ENCODE results near the gene ANKHD1. TPM values are rescaled to one million over a fixed set of nuclear protein-coding genes. Genes with fewer than 3 reads are reported as not detected.

The ANKHD1 gene
- total RNA-seq, 3 donors from 2014 or later (not counting 1 experiment from before 2014, with no cell fraction given): 225 to 239 (median 230) TPM

- DNase-seq (no peak), ATAC-seq (no peak)
- Mint-ChIP-seq H3K27me3 (ENCODE audit: low read depth in 2 of 2) (no peaks in the 10 kb centered on the region), H3K27ac (no peak overlapping the region), H3K4me1 (peaks cover 5 to 6% of the 10 kb centered on the region in 2 donors), H3K4me3 (no peak overlapping the region), H3K9me3 (no peaks in the 10 kb centered on the region), H3K36me3 (no peaks in the 10 kb centered on the region)
- intact Hi-C loops (cut with micrococcal nuclease): no loop called here
- Histone ChIP-seq H3K36me3 (ENCODE audit: control insufficient read depth, insufficient read depth, low read length) (no peaks in the 10 kb centered on the region), H3K27me3 (ENCODE audit: control insufficient read depth, insufficient read depth, low read length) (no peaks in the 10 kb centered on the region), H3K27ac (ENCODE audit: low read length) (no peak overlapping the region), H3K4me1 (ENCODE audit: control insufficient read depth, insufficient read depth, low read length) (peaks cover 8% of the 10 kb centered on the region), H3K9me3 (ENCODE audit: control insufficient read depth, insufficient read depth, low read length) (no peaks in the 10 kb centered on the region), H3K4me3 (ENCODE audit: low read length) (no peak overlapping the region)
- 90% methylated on average over 8 of the region's 8 CpGs for WGBS (ENCODE audit: insufficient coverage)
- no peak for TF ChIP-seq CTCF (IDR thresholded peaks at IDR 0.05)
Measured at GRCh38 chr5:140367256-140368013, 34.2 kb upstream of the ANKHD1 start.

GRCh38 chr5:140371356-140372151, 30.1 kb upstream of the ANKHD1 start:
- Mint-ChIP-seq H3K27ac (no peak overlapping the region), H3K4me1 (peaks cover 0 to 7% of the 10 kb centered on the region in 2 donors), H3K9me3 (no peaks in the 10 kb centered on the region), H3K4me3 (no peak overlapping the region), H3K27me3 (ENCODE audit: low read depth in 2 of 2) (no peaks in the 10 kb centered on the region), H3K36me3 (no peaks in the 10 kb centered on the region)
- intact Hi-C loops (cut with micrococcal nuclease): no loop called here
- Histone ChIP-seq H3K4me1 (ENCODE audit: control insufficient read depth, insufficient read depth, low read length) (peaks cover 5% of the 10 kb centered on the region), H3K4me3 (ENCODE audit: low read length) (no peak overlapping the region), H3K27ac (ENCODE audit: low read length) (no peak overlapping the region), H3K36me3 (ENCODE audit: control insufficient read depth, insufficient read depth, low read length) (no peaks in the 10 kb centered on the region), H3K9me3 (ENCODE audit: control insufficient read depth, insufficient read depth, low read length) (no peaks in the 10 kb centered on the region), H3K27me3 (ENCODE audit: control insufficient read depth, insufficient read depth, low read length) (no peaks in the 10 kb centered on the region)
- no peak for TF ChIP-seq CTCF (IDR thresholded peaks at IDR 0.05)
- 97% methylated on average over 3 of the region's 3 CpGs for WGBS (ENCODE audit: insufficient coverage)
- DNase-seq (no peak), ATAC-seq (no peak)

GRCh38 chr5:140372971-140373487, 28.6 kb upstream of the ANKHD1 start:
- no peak overlapping the region for H3K27ac ChIP-seq (ENCODE audit: low read length)
- ATAC-seq (peak; percentile 65 to 85 (median 76)), DNase-seq (peak; percentile 22 to 68)
- H3K4me3 ChIP-seq (ENCODE audit: low read length): no peak overlapping the region
- 29% methylated on average over 2 of the region's 2 CpGs for WGBS (ENCODE audit: insufficient coverage)
- Mint-ChIP-seq H3K4me3 (no peak overlapping the region), H3K27me3 (ENCODE audit: low read depth in 2 of 2) (no peaks in the 10 kb centered on the region), H3K9me3 (no peaks in the 10 kb centered on the region), H3K36me3 (no peaks in the 10 kb centered on the region), H3K4me1 (peaks cover 0 to 7% of the 10 kb centered on the region in 2 donors), H3K27ac (peak overlapping the region in 1 of 2 donors; percentile 6)
- no peaks in the 10 kb centered on the region for H3K9me3 ChIP-seq (ENCODE audit: control insufficient read depth, insufficient read depth, low read length)
- H3K4me1 ChIP-seq (ENCODE audit: control insufficient read depth, insufficient read depth, low read length): peaks cover 5% of the 10 kb centered on the region
- TF ChIP-seq CTCF (IDR thresholded peaks at IDR 0.05): peak; percentile 83
- intact Hi-C loops (cut with micrococcal nuclease): loop anchor here (1.0 kb wide), 1 partner anchor 347 kb away; no protein-coding TSS in a partner anchor
- H3K27me3 ChIP-seq (ENCODE audit: control insufficient read depth, insufficient read depth, low read length): no peaks in the 10 kb centered on the region
- no peaks in the 10 kb centered on the region for H3K36me3 ChIP-seq (ENCODE audit: control insufficient read depth, insufficient read depth, low read length)

Measured in natural killer cell (primary cell).